HUES64 (cell line): ENCODE measurements around the gene TPM2.

Experiments
- H3K27ac ChIP-seq: 2 replicates; pipeline ENCODE4 v1.7.0; 2013; ENCODE audit warnings: low read depth, low read length, inconsistent platforms
- H3K27me3 ChIP-seq: 2 replicates; pipeline ENCODE4 v1.6.1; 2013; ENCODE audit warnings: mild to moderate bottlenecking, low read length; ENCODE audit not compliant: insufficient read depth
- H3K36me3 ChIP-seq: 2 replicates; pipeline ENCODE4 v1.6.1; 2013; ENCODE audit warnings: mild to moderate bottlenecking, low read length; ENCODE audit not compliant: insufficient read depth
- H3K4me1 ChIP-seq: 2 replicates; pipeline ENCODE4 v1.6.1; 2013; ENCODE audit warnings: mild to moderate bottlenecking, low read length, moderate library complexity; ENCODE audit not compliant: insufficient read depth
- H3K4me3 ChIP-seq: 2 replicates; pipeline ENCODE4 v1.5.1; 2013; ENCODE audit warnings: mild to moderate bottlenecking, low read length, moderate library complexity
- H3K9ac ChIP-seq: 2 replicates; pipeline ENCODE4 v1.6.1; 2013; ENCODE audit warnings: mild to moderate bottlenecking, low read depth, low read length
- H3K9me3 ChIP-seq: 2 replicates; pipeline ENCODE4 v1.6.1; 2013; ENCODE audit warnings: low read depth, low read length; ENCODE audit not compliant: insufficient read depth
- WGBS: fragments of 150-250, 120-280 bp; methylation state at CpG from one replicate; pipeline ENCODE4 v1.1.7; 2013; ENCODE audit warnings: missing lambda C conversion rate; 5-methylcytosine and 5-hydroxymethylcytosine counted together

The TPM2 gene

GRCh38 chr9:35691334-35691650 is 1.6 kb upstream of the TPM2 start:
- H3K4me1 ChIP-seq: peaks cover 9% of the 10 kb centered on the region
- no peaks in the 10 kb centered on the region for H3K27me3 ChIP-seq
- peaks cover 26% of the 10 kb centered on the region for H3K36me3 ChIP-seq
- peak overlapping the region; percentile 41 for H3K9ac ChIP-seq
- no peaks in the 10 kb centered on the region for H3K9me3 ChIP-seq
- WGBS: 11% methylated on average over 10 of the region's 10 CpGs
- peak overlapping the region; percentile 77 for H3K4me3 ChIP-seq
- peak overlapping the region; percentile 85; the same call in 1 of the 2 replicates for H3K27ac ChIP-seq

DNA sequence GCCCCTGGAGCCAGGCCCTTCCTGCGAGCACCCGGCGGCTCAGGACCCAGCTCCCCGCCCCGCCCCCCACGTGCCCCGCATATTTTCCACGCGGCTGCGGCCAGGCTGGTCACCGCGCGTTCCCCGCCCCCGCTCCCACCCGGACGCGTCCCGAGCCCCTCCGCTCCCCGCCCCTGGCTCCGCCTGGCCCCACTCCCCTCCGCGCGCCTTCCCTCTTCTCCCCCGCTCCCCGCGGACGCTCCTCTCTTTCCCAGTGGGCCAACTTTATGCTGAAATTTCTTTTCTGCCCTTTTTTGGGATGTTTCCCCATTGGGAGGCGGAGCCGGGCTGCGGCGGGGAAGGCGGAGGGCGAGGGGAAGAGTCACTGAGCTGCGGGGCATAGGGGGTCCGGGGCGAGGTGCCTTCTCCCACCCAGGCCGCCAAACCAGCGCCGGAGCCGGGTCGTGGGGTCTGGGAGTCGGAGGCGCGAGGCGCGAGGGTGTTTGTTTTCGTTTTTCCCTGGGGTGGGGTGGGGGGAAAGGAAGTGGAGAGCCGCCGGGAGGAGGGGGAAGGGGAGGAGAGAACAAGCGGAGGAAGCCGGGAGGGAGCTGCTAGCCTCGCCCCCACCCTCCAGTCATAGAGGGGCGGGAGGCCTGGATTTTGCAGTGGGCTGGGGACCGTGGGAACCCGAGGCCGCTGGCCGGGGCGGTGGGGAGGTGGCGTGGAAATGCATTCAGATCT is 1.0 kb upstream of the TPM2 start:
- peaks cover 25% of the 10 kb centered on the region for H3K36me3 ChIP-seq
- peak overlapping the region; percentile 77 for H3K4me3 ChIP-seq
- peak overlapping the region; percentile 85 for H3K27ac ChIP-seq
- H3K4me1 ChIP-seq: peaks cover 9% of the 10 kb centered on the region
- peak overlapping the region; percentile 85 for H3K9ac ChIP-seq
- no peaks in the 10 kb centered on the region for H3K27me3 ChIP-seq
- H3K9me3 ChIP-seq: no peaks in the 10 kb centered on the region
- WGBS: under 1% methylated on average over 61 of the region's 61 CpGs

DNA sequence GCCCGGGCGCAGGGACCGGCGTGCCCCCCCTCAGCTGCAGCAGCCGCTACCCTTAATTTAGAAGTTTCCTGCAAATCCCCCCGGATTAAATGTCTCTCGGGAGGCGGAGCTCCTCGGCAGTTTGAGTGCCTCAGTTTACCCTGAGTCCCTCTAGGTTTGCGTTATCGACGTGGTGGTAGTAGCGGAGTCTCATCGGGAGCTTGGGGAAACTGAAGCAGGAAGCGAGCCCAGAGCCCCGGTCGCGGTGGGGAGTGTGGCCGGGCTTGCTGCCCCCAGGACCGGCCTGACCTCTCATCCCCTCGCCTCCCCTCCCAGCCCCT is 529 bp upstream of the TPM2 start:
- WGBS: under 1% methylated on average over 21 of the region's 21 CpGs
- peak overlapping the region; percentile 85; the same call in 1 of the 2 replicates for H3K27ac ChIP-seq
- peak overlapping the region; percentile 77 for H3K4me3 ChIP-seq

GRCh38 chr9:35688558-35689541 is 875 bp downstream of the TPM2 start:
- H3K9me3 ChIP-seq: no peaks in the 10 kb centered on the region
- H3K36me3 ChIP-seq: peaks cover 41% of the 10 kb centered on the region
- H3K4me3 ChIP-seq: peak overlapping the region; percentile 77
- WGBS: 13% methylated on average over 11 of the region's 12 CpGs
- H3K4me1 ChIP-seq: peaks cover 9% of the 10 kb centered on the region
- H3K27ac ChIP-seq: peak overlapping the region; percentile 85
- peak overlapping the region; percentile 85 for H3K9ac ChIP-seq
- no peaks in the 10 kb centered on the region for H3K27me3 ChIP-seq

More for the DNA sequence above, 529 bp upstream of the TPM2 start:
- no peaks in the 10 kb centered on the region for H3K27me3 ChIP-seq
- H3K4me1 ChIP-seq: peaks cover 9% of the 10 kb centered on the region
- H3K9ac ChIP-seq: peak overlapping the region; percentile 85
- H3K36me3 ChIP-seq: peaks cover 27% of the 10 kb centered on the region
- no peaks in the 10 kb centered on the region for H3K9me3 ChIP-seq

GRCh38 chr9:35687972-35688557 is 1.7 kb downstream of the TPM2 start:
- H3K36me3 ChIP-seq: peaks cover 49% of the 10 kb centered on the region
- 95% methylated on average over 2 of the region's 2 CpGs for WGBS
- no peaks in the 10 kb centered on the region for H3K27me3 ChIP-seq
- peak overlapping the region; percentile 77 for H3K4me3 ChIP-seq
- H3K27ac ChIP-seq: no peak overlapping the region
- no peaks in the 10 kb centered on the region for H3K9me3 ChIP-seq
- H3K4me1 ChIP-seq: peaks cover 9% of the 10 kb centered on the region
- H3K9ac ChIP-seq: peak overlapping the region; percentile 85; the same call in 1 of the 2 replicates

GRCh38 chr9:35687306-35687705 is 2.4 kb downstream of the TPM2 start:
- H3K36me3 ChIP-seq: peaks cover 57% of the 10 kb centered on the region
- H3K4me3 ChIP-seq: no peak overlapping the region
- H3K27ac ChIP-seq: no peak overlapping the region

DNA sequence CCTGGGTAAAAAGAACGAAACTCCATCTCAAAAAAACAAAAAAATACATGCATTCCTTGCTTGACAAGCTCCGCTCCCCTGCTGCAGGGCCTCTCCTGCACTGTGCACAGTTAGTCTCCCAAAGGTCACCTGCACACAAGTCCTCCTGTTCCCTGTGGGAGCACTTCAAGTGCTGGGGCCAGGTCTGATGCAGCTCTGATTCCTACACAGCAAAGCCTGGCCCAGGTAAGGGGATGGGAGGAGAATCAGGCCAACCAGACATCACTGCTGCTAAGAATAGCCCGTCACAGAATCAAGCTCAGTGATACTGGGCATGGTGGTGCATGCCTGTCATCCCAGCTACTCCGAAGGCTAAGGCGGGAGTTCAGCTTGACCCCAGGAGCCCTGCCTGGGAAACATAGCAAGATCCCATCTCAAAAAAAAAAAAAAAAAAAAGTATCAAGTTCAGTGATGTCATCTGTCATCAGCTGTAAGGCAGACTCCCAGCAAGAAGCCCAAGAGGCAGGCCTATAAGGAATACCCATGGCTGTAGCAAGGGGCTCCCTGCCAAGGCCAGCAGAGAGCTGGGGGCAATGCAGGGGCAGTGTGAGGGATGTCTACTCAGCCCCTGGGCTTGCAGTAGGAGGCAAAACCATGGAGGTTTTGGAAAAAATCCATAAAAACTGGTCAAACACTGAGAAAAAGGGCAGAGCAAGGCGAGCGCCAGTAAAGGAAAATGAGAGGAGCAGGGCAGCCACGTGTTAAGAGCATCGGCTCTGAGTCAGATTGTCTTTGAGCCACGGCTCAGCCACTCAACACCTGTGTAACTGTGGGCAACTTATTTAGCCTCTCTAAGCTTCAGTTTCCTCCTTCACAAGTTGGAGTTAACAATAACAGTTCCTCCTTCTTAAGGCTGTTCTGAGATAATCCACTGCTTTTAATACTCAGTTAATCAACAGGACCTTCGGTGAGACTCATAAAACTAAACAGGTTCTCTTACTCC is 3.2 kb downstream of the TPM2 start:
- no peaks in the 10 kb centered on the region for H3K9me3 ChIP-seq
- H3K4me3 ChIP-seq: no peak overlapping the region
- H3K4me1 ChIP-seq: peaks cover 9% of the 10 kb centered on the region
- no peak overlapping the region for H3K9ac ChIP-seq
- H3K27ac ChIP-seq: no peak overlapping the region
- 90% methylated on average over 11 of the region's 11 CpGs for WGBS
- H3K36me3 ChIP-seq: peaks cover 65% of the 10 kb centered on the region
- no peaks in the 10 kb centered on the region for H3K27me3 ChIP-seq

More at GRCh38 chr9:35687306-35687705, 2.4 kb downstream of the TPM2 start:
- H3K4me1 ChIP-seq: peaks cover 9% of the 10 kb centered on the region
- H3K27me3 ChIP-seq: no peaks in the 10 kb centered on the region
- H3K9me3 ChIP-seq: no peaks in the 10 kb centered on the region
- no peak overlapping the region for H3K9ac ChIP-seq
- WGBS: 81% methylated on average over 2 of the region's 2 CpGs

DNA sequence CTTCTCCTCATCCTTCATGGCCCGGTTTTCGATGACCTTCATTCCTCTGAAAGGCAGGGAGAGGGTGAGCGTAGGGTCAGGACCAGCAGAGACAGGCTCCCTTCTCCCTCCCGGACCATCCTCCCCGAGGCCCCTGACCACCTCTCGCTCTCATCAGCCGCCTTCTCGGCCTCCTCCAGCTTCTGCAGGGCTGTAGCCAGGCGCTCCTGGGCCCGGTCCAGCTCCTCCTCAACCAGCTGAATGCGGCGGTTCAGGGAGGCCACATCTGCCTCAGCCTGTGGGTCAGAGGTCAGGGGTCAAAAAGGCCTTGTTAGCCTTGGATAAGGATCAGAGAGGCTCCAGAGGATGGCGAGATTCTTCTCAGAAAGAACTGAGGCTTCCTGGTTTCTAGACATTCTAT is 4.2 kb downstream of the TPM2 start:
- peaks cover 9% of the 10 kb centered on the region for H3K4me1 ChIP-seq
- no peak overlapping the region for H3K4me3 ChIP-seq
- H3K9me3 ChIP-seq: no peaks in the 10 kb centered on the region
- no peak overlapping the region for H3K9ac ChIP-seq
- no peaks in the 10 kb centered on the region for H3K27me3 ChIP-seq
- peaks cover 66% of the 10 kb centered on the region for H3K36me3 ChIP-seq
- 96% methylated on average over 13 of the region's 13 CpGs for WGBS
- H3K27ac ChIP-seq: no peak overlapping the region

DNA sequence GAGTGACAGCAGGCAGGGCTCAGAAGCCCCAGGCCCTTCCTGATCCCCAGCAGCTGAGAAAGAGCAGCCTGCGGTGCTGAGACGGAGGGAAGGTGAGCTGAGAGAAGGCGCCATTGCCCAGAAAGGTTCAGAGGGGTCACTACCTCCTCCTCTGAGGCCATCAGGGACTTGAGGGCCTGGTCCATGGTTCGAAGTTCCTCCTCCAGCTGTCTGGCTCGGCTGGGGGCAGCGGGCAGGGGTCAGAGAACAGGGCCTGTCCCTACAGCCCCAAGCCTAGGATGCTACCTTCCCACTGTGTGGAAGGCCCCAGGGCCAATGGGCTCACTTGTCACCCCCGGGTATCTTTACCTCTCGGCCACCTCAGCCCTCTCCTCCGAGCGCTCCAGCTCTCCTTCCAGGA is 4.8 kb downstream of the TPM2 start:
- Histone ChIP-seq H3K4me3 (no peak overlapping the region), H3K36me3 (peaks cover 66% of the 10 kb centered on the region), H3K9me3 (no peaks in the 10 kb centered on the region), H3K27me3 (no peaks in the 10 kb centered on the region), H3K9ac (no peak overlapping the region), H3K27ac (no peak overlapping the region), H3K4me1 (peaks cover 9% of the 10 kb centered on the region)
- WGBS: 94% methylated on average over 10 of the region's 10 CpGs

DNA sequence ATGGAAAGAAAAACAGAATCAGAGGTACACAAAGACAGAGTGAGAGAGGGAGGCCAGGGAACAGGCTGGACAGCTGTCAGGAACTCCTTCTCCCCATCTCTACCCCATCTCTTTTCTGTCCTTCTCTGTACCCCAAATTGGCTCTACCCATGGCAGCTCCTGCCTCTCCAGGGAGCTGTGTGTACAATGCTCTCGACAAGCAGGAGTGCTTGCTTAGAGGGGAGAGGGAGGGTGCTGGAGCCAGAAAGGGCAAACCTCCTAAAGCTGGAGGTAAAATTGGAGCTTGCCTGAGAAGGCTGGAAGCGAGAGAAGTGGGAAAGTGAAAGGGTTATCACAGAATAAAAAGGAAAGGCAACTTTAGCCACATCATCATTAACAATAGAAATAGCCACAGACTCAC is 6.4 kb downstream of the TPM2 start:
- H3K4me3 ChIP-seq: no peak overlapping the region
- H3K36me3 ChIP-seq: peaks cover 65% of the 10 kb centered on the region
- H3K27me3 ChIP-seq: no peaks in the 10 kb centered on the region
- H3K9ac ChIP-seq: no peak overlapping the region
- no peaks in the 10 kb centered on the region for H3K9me3 ChIP-seq
- 95% methylated on average over 2 of the region's 2 CpGs for WGBS
- peaks cover 3% of the 10 kb centered on the region for H3K4me1 ChIP-seq
- H3K27ac ChIP-seq: no peak overlapping the region
